Measurements from ENCODE around the gene CD244.

GRCh38 chr1:160853754-160854153 lies 8.9 kb downstream of the CD244 start:
- TF ChIP-seq CTCF (conservative IDR thresholded peaks at IDR 0.05 in 1 of 2, IDR thresholded peaks at IDR 0.05 in 1 of 2; ENCODE audit: extremely low read depth in 1 of 2, insufficient read depth in 1 of 2, low read depth in 1 of 2, low read length in 2 of 2) (no peak), EZH2 (IDR thresholded peaks at IDR 0.05; ENCODE audit: borderline replicate concordance, low read length) (no peak)
